Mucosa of rectum (tissue), 2 donors: Measurements from ENCODE around the gene COX7C.

Experiments
- H3K27ac ChIP-seq, 2 donors: one replicate each; pipeline ENCODE4 v1.7.0; 2013; ENCODE audit warnings: inconsistent platforms in 2 of 2, low read depth in 2 of 2, low read length in 2 of 2
- H3K27me3 ChIP-seq, 2 donors: one replicate each; pipeline ENCODE4 v1.7.0; 2013; ENCODE audit warnings: low read length in 2 of 2; ENCODE audit not compliant: control insufficient read depth in 2 of 2, insufficient read depth in 2 of 2
- H3K36me3 ChIP-seq, 2 donors: one replicate each; pipeline ENCODE4 v1.7.0; 2013; ENCODE audit warnings: low read length in 2 of 2; ENCODE audit not compliant: control insufficient read depth in 2 of 2, insufficient read depth in 2 of 2
- H3K4me1 ChIP-seq, 2 donors: one replicate each; pipeline ENCODE4 v1.7.0; 2013; ENCODE audit warnings: low read length in 2 of 2, mild to moderate bottlenecking in 1 of 2; ENCODE audit not compliant: control insufficient read depth in 2 of 2, insufficient read depth in 2 of 2
- H3K4me3 ChIP-seq, 2 donors: one replicate each; pipeline ENCODE4 v1.7.0; 2013; ENCODE audit warnings: low read length in 2 of 2
- H3K9ac ChIP-seq, 2 donors: one replicate each; pipeline ENCODE4 v1.7.0; 2013; ENCODE audit warnings: low read length in 2 of 2, low read depth in 1 of 2, mild to moderate bottlenecking in 1 of 2
- H3K9me3 ChIP-seq, 2 donors: one replicate each; pipeline ENCODE4 v1.7.0; 2013; ENCODE audit warnings: low read length in 2 of 2; ENCODE audit not compliant: control insufficient read depth in 2 of 2
- donor health status: healthy.
- donor health status: Normal muscosa, but diverticular disease.

The COX7C gene

DNA sequence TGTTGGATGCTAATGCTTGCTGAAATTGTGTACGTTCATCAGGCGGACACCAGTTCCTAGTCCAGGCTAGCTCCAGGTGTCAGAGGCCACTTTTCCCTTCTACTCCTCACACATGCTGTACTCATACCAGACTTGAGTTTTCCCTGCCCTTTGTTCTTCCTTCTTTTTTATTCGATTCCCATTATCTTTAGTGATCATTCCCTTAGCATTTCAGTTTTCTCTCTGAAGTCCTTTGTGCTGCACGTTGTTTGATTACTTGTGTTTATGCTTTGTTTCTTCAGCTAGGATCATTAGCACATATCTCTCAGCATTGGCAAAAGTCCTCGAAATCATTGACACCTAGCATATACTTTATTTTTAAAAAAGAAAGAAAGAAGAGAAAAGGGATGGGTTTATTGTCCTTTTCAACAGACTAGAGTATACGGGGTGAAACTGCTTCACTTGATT, 409 bp upstream of the COX7C start:
- Histone ChIP-seq H3K4me1 (peaks cover 0 to 4% of the 10 kb centered on the region in 2 donors), H3K27ac (no peak overlapping the region)

DNA sequence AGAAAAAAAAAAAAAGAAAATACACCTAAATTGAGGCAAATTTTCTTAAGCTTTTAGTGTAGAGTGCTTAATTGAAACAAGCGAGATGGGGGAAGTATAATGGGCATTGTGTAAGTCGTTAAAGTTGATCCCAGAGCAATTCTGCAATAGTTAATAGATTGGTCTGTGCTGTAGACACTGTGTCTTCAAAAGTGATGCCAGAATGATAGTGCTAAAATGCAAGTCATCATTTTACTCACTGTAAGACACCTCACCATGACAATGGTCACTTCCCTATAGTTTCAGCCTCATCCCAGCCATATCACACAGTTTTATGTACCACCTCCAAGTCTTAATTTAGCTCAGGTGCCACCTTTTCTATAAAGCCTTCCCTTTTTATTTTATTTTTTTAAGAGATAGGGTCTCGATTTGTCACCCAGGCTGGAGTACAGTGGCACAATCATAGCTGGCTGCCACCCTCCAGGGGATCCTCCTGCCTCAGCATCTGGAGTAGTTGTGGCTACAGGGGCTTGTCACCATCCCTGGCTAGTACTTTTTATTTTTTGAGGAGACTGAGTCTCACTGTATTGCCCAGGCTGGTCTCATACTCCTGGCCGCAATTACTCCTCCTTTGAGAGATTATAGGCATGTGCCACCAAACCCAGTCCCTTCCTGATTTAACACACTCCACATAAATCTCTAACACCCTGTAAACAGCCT, 6.2 kb downstream of the COX7C start:
- no peak overlapping the region for H3K27ac ChIP-seq
- H3K4me1 ChIP-seq: no peaks in the 10 kb centered on the region
- H3K9me3 ChIP-seq: no peaks in the 10 kb centered on the region
- H3K27me3 ChIP-seq: no peaks in the 10 kb centered on the region
- H3K9ac ChIP-seq: no peak overlapping the region
- H3K4me3 ChIP-seq: no peak overlapping the region
- H3K36me3 ChIP-seq: peaks cover 17 to 20% of the 10 kb centered on the region in 2 donors

More for the DNA sequence above, 409 bp upstream of the COX7C start:
- Histone ChIP-seq H3K9ac (no peak overlapping the region), H3K9me3 (no peaks in the 10 kb centered on the region), H3K4me3 (peak overlapping the region; percentile 25 to 99), H3K27me3 (no peaks in the 10 kb centered on the region), H3K36me3 (peaks cover 17 to 20% of the 10 kb centered on the region in 2 donors)

DNA sequence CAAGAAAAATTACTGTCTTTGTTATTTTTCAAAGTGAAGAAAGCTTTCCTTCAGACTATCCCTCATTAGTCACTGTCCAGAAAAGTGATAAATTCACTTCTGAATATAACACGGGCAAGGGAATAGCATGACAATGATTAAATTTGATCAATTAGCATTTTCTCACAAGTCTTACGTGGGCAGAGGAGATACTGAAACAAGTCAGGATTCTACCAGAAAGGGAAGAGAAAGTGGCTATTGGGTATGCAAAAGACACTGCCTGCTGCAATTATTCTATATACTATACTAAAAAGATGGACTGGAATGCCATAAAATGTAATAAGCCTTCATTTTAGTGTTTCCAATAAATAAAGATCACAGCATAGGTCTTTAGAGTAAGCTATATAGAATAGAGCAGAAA, 7.4 kb downstream of the COX7C start:
- H3K36me3 ChIP-seq: peaks cover 7 to 13% of the 10 kb centered on the region in 2 donors
- no peak overlapping the region for H3K4me3 ChIP-seq
- no peak overlapping the region for H3K27ac ChIP-seq
- no peaks in the 10 kb centered on the region for H3K4me1 ChIP-seq
- no peak overlapping the region for H3K9ac ChIP-seq
- no peaks in the 10 kb centered on the region for H3K9me3 ChIP-seq
- no peaks in the 10 kb centered on the region for H3K27me3 ChIP-seq

GRCh38 chr5:86626149-86626548, 8.4 kb downstream of the COX7C start:
- H3K9ac ChIP-seq: no peak overlapping the region
- H3K27me3 ChIP-seq: no peaks in the 10 kb centered on the region
- no peaks in the 10 kb centered on the region for H3K9me3 ChIP-seq
- no peaks in the 10 kb centered on the region for H3K4me1 ChIP-seq
- H3K4me3 ChIP-seq: no peak overlapping the region
- H3K36me3 ChIP-seq: peaks cover 3 to 6% of the 10 kb centered on the region in 2 donors
- H3K27ac ChIP-seq: no peak overlapping the region

DNA sequence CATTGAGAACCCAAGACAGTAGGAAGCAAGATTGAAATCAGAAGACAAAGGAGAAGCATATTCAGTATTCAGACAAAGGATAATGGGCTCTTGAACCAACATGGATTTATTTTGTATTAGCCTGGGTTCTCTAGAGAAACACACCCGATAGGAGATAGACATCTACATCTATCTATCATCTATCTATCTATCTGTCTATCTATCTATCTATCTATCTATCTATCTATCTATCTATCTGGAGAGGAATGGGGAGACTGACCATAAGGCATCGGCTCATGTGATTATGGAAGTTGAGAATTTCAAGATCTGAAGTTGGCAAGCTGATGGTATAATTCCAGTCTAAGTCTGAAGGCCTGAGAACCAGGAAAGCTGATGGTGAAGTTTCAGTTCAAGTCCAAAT, 13.4 kb downstream of the COX7C start:
- no peaks in the 10 kb centered on the region for H3K27me3 ChIP-seq
- no peak overlapping the region for H3K27ac ChIP-seq
- no peaks in the 10 kb centered on the region for H3K9me3 ChIP-seq
- H3K4me1 ChIP-seq: no peaks in the 10 kb centered on the region
- no peak overlapping the region for H3K9ac ChIP-seq
- no peaks in the 10 kb centered on the region for H3K36me3 ChIP-seq
- no peak overlapping the region for H3K4me3 ChIP-seq

- Histone ChIP-seq H3K4me3 (no peak overlapping the region), H3K36me3 (no peaks in the 10 kb centered on the region)
Observed at GRCh38 chr5:86640998-86641397, 23.3 kb downstream of the COX7C start.

GRCh38 chr5:86644843-86645242, 27.1 kb downstream of the COX7C start:
- Histone ChIP-seq H3K9ac (no peak overlapping the region), H3K4me1 (no peaks in the 10 kb centered on the region), H3K27me3 (no peaks in the 10 kb centered on the region), H3K36me3 (no peaks in the 10 kb centered on the region), H3K27ac (no peak overlapping the region), H3K9me3 (no peaks in the 10 kb centered on the region), H3K4me3 (no peak overlapping the region)

More at GRCh38 chr5:86640998-86641397, 23.3 kb downstream of the COX7C start:
- no peaks in the 10 kb centered on the region for H3K27me3 ChIP-seq
- H3K9me3 ChIP-seq: no peaks in the 10 kb centered on the region
- no peak overlapping the region for H3K27ac ChIP-seq
- no peak overlapping the region for H3K9ac ChIP-seq
- H3K4me1 ChIP-seq: no peaks in the 10 kb centered on the region

- H3K27ac ChIP-seq: no peak overlapping the region
- H3K36me3 ChIP-seq: no peaks in the 10 kb centered on the region
- H3K27me3 ChIP-seq: no peaks in the 10 kb centered on the region
Observed at GRCh38 chr5:86645885-86646284, 28.1 kb downstream of the COX7C start.

DNA sequence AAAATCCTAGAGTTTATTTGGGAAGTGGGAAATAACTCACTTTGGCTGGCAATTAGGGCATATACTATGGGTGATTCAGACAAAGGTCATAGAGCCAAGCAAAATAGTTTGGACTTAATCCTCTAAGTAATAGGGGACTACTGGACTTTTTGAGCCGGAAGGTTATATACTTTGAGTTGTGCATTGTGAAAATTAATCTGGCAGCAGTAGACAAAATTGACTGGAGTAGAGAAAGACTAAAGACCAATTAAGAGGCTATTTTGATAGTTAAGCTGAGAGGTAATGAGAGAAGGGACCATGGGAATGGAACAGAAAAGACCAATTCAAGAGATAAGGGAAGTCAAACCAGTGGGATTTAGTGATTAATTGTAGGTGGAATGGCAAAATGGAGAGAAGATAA, 28.9 kb downstream of the COX7C start:
- no peaks in the 10 kb centered on the region for H3K36me3 ChIP-seq

More at GRCh38 chr5:86645885-86646284, 28.1 kb downstream of the COX7C start:
- no peak overlapping the region for H3K9ac ChIP-seq
- no peaks in the 10 kb centered on the region for H3K9me3 ChIP-seq
- H3K4me1 ChIP-seq: no peaks in the 10 kb centered on the region
- no peak overlapping the region for H3K4me3 ChIP-seq

GRCh38 chr5:86649832-86650505, 32.2 kb downstream of the COX7C start:
- Histone ChIP-seq H3K27ac (no peak overlapping the region), H3K4me3 (no peak overlapping the region), H3K36me3 (no peaks in the 10 kb centered on the region), H3K4me1 (no peaks in the 10 kb centered on the region), H3K27me3 (no peaks in the 10 kb centered on the region), H3K9ac (no peak overlapping the region), H3K9me3 (no peaks in the 10 kb centered on the region)

More for the DNA sequence above, 28.9 kb downstream of the COX7C start:
- H3K9ac ChIP-seq: no peak overlapping the region
- H3K4me3 ChIP-seq: no peak overlapping the region
- H3K27me3 ChIP-seq: no peaks in the 10 kb centered on the region
- H3K9me3 ChIP-seq: no peaks in the 10 kb centered on the region
- no peak overlapping the region for H3K27ac ChIP-seq
- no peaks in the 10 kb centered on the region for H3K4me1 ChIP-seq
